GM19468 (cell line): ENCODE measurements around the gene KIF26A.

Experiments
- ATAC-seq: cut with Tn5 transposase; IDR thresholded peaks from one replicate; pipeline ENCODE4 v1.9.1; 2021; ENCODE audit warnings: mild to moderate bottlenecking, moderate library complexity, moderate number of reproducible peaks; ENCODE audit not compliant: unreplicated experiment; ENCODE audit errors: extremely low read depth

The KIF26A gene

DNA sequence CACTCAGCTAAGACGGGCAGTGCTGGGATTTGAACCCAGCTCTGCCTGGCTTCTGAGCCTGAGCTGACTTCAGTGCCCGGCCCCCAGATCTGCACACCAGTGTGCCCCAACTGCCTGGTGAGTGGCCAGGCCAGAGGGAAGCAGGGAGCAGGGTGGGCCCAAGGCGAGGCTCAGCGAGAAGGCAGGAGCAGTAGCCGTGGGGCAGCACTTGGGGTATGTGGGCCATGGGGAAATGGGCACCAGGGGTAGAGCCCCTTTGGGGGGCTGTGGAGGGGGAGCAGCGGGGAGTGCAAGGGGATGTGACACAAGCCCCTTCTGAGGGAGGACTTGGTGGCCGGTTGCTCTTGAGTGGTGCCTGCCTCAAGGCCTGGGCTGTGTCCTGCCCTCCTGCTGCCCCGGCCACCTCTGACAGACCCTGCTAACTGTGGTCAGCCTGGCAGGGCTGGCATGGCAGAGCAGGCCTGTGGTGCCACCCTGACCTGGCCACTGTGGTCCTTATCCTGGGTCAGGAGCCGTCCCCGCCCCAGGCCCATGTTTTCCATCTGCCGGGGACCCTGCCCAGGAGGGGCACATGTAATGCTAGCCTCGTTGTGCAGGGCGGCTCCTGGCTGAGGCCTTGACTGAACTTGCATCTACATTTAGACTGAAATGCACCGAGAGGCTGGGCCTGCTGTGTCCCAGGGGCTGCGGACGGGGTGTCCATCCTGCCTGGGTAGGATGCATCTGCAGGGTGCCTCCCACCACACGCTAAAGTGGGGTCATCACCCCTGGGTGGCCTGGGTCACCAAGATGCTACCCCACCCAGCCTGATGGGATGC, 90.5 kb downstream of the KIF26A start:
- ATAC-seq: no peak

DNA sequence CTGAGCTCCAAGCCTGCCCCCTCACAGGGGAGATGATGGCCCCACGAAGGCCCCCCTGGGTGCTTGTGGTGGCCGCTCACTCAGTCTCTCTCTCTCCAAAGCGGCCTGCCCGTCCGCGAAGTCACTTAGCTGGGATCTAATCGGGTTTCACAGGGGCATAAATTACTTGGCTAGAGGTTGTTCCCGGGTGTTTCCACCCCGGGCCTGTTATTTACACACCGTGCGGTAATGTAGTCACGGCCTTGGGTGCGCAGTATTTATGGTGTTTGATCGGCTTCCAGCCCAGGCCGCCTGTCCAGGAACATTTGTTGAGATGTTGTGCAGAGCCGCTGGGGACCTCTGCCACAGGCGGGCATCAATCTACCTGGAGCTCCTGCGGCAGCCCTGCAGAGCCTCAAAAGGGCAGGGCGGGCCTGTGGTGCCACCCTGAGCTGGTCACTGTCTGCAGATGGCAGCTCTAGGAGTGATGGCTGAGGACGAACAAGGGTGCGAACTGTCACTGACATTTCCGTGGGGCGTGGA, 91.2 kb downstream of the KIF26A start:
- no peak for ATAC-seq

DNA sequence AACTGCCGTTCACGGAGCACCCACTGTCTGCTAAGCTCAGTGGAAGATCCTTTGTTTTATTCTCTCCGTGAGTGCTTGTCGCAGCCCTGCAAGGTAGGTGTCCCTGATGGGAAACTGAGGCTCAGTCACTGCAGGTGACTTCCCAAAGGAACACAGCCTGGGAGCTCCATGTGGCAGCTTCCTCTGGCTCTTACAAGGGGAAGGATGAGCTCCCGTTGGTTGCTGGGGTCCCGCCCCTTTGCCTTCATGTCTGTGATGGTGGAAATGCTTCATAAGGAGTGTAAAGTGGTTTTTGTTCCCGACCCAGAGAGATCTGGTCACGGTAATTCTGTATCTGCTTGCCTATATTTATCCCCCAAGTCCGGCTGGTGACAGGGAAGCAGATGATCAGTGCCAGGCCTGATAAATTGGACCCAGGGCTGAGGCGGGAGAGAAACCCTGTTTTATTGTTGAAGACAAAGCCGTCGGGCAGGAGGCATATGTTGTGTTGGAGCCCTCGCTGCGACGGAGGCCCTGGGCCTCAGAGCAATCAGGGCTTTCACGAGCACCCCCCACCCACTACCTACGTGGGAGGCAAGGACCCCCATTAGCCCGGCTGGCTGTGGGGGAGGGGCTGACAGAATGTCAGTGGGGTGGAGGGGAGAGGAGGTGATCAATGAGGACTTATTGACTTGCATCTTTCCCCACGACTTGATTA, 91.9 kb downstream of the KIF26A start:
- no peak for ATAC-seq
